Esophagus (tissue), 2 donors: Measurements from ENCODE around the gene TK1. TPM values are rescaled to one million over a fixed set of nuclear protein-coding genes. Genes with fewer than 3 reads are reported as not detected.

Experiments used
- H3K27ac ChIP-seq, 2 donors: one replicate each; pipeline ENCODE4 v1.5.1; 2013; ENCODE audit warnings: low read depth in 2 of 2, mild to moderate bottlenecking in 2 of 2, inconsistent platforms in 1 of 2, low read length in 1 of 2, moderate library complexity in 1 of 2
- H3K27me3 ChIP-seq, 2 donors: one replicate each; pipeline ENCODE4 v1.6.1; 2013; ENCODE audit warnings: low read length in 2 of 2, control low read depth in 1 of 2, mild to moderate bottlenecking in 1 of 2; ENCODE audit not compliant: insufficient read depth in 2 of 2, control insufficient read depth in 1 of 2
- H3K36me3 ChIP-seq, 2 donors: one replicate each; pipeline ENCODE4 v1.6.1; 2013; ENCODE audit warnings: low read length in 1 of 2; ENCODE audit not compliant: control insufficient read depth in 2 of 2, insufficient read depth in 2 of 2
- H3K4me1 ChIP-seq, 2 donors: one replicate each; pipeline ENCODE4 v1.6.1; 2013; ENCODE audit warnings: low read length in 1 of 2; ENCODE audit not compliant: control insufficient read depth in 2 of 2, insufficient read depth in 2 of 2
- H3K4me3 ChIP-seq, 2 donors: one replicate each; pipeline ENCODE4 v1.5.1; 2013; ENCODE audit warnings: low read length in 2 of 2, mild to moderate bottlenecking in 2 of 2, low read depth in 1 of 2, moderate library complexity in 1 of 2
- H3K9me3 ChIP-seq, 2 donors: one replicate each; pipeline ENCODE4 v1.6.1; 2013; ENCODE audit warnings: mild to moderate bottlenecking in 2 of 2, low read depth in 1 of 2, low read length in 1 of 2, moderate library complexity in 1 of 2; ENCODE audit not compliant: control insufficient read depth in 2 of 2, insufficient read depth in 1 of 2
- WGBS, 2 donors: extraction: QIAGEN DNeasy Blood & Tissue Kit; methylation state at CpG; one replicate each; pipeline ENCODE4 v1.1.7; 2013; 5-methylcytosine and 5-hydroxymethylcytosine counted together
- polyA plus RNA-seq, 2 donors: library from polyadenylated mRNA; stranded (reverse); fragments of 200-250 nt; gene quantifications; one replicate each; pipeline ENCODE4 v1.2.3, GENCODE V29; 2013
- donor health status: healthy with polysubstance abuse.
- donor health status: Bipolar disorder and iron deficiency.

The TK1 gene
- polyA plus RNA-seq, 2 donors: 16.9 to 37.4 TPM

GRCh38 chr17:78230252-78230962, 43.6 kb upstream of the TK1 start:
- no peak overlapping the region for H3K27ac ChIP-seq
- H3K4me1 ChIP-seq: peaks cover 0 to 6% of the 10 kb centered on the region in 2 donors
- 57 to 68% methylated on average over 13 of the region's 13 CpGs for WGBS, 2 donors
- no peak overlapping the region for H3K4me3 ChIP-seq
- H3K9me3 ChIP-seq: no peaks in the 10 kb centered on the region
- peaks cover 0 to 14% of the 10 kb centered on the region in 2 donors for H3K27me3 ChIP-seq
- H3K36me3 ChIP-seq: no peaks in the 10 kb centered on the region

GRCh38 chr17:78228176-78228575, 41.3 kb upstream of the TK1 start:
- H3K9me3 ChIP-seq: no peaks in the 10 kb centered on the region
- H3K36me3 ChIP-seq: no peaks in the 10 kb centered on the region
- no peak overlapping the region for H3K4me3 ChIP-seq
- peaks cover 0 to 14% of the 10 kb centered on the region in 2 donors for H3K27me3 ChIP-seq
- no peak overlapping the region for H3K27ac ChIP-seq
- peaks cover 0 to 6% of the 10 kb centered on the region in 2 donors for H3K4me1 ChIP-seq
- WGBS, 2 donors: 85 to 92% methylated on average over 4 of the region's 4 CpGs

- H3K27ac ChIP-seq: no peak overlapping the region
- no peaks in the 10 kb centered on the region for H3K36me3 ChIP-seq
- peaks cover 0 to 6% of the 10 kb centered on the region in 2 donors for H3K4me1 ChIP-seq
- H3K4me3 ChIP-seq: no peak overlapping the region
- H3K27me3 ChIP-seq: peaks cover 0 to 13% of the 10 kb centered on the region in 2 donors
- no peaks in the 10 kb centered on the region for H3K9me3 ChIP-seq
- WGBS, 2 donors: 75 to 80% methylated on average over 10 of the region's 10 CpGs
These were observed 40.6 kb upstream of the TK1 start for GRCh38 chr17:78227455-78227916.

GRCh38 chr17:78226759-78227454, 40.1 kb upstream of the TK1 start:
- WGBS, 2 donors: 46 to 55% methylated on average over 20 of the region's 20 CpGs
- peaks cover 0 to 3% of the 10 kb centered on the region in 2 donors for H3K4me1 ChIP-seq
- H3K27me3 ChIP-seq: peaks cover 0 to 7% of the 10 kb centered on the region in 2 donors
- no peak overlapping the region for H3K4me3 ChIP-seq
- no peaks in the 10 kb centered on the region for H3K9me3 ChIP-seq
- H3K27ac ChIP-seq: no peak overlapping the region
- no peaks in the 10 kb centered on the region for H3K36me3 ChIP-seq

GRCh38 chr17:78226055-78226758, 39.4 kb upstream of the TK1 start:
- Histone ChIP-seq H3K27ac (no peak overlapping the region), H3K9me3 (no peaks in the 10 kb centered on the region), H3K4me3 (no peak overlapping the region), H3K36me3 (no peaks in the 10 kb centered on the region), H3K4me1 (peaks cover 0 to under 1% of the 10 kb centered on the region in 2 donors), H3K27me3 (peaks cover 0 to under 1% of the 10 kb centered on the region in 2 donors)
- WGBS, 2 donors: 70 to 75% methylated on average over 12 of the region's 12 CpGs

- H3K9me3 ChIP-seq: no peaks in the 10 kb centered on the region
- H3K27me3 ChIP-seq: no peaks in the 10 kb centered on the region
- 92 to 95% methylated on average over 16 of the region's 16 CpGs for WGBS, 2 donors
- no peak overlapping the region for H3K27ac ChIP-seq
- H3K4me1 ChIP-seq: no peaks in the 10 kb centered on the region
- H3K36me3 ChIP-seq: no peaks in the 10 kb centered on the region
- no peak overlapping the region for H3K4me3 ChIP-seq
These were observed 38.4 kb upstream of the TK1 start for GRCh38 chr17:78225088-78225865.

- no peaks in the 10 kb centered on the region for H3K36me3 ChIP-seq
- H3K27me3 ChIP-seq: no peaks in the 10 kb centered on the region
- 71 to 79% methylated on average over 27 of the region's 27 CpGs for WGBS, 2 donors
- H3K27ac ChIP-seq: no peak overlapping the region
- H3K9me3 ChIP-seq: no peaks in the 10 kb centered on the region
- H3K4me3 ChIP-seq: no peak overlapping the region
- no peaks in the 10 kb centered on the region for H3K4me1 ChIP-seq
These were observed 37.6 kb upstream of the TK1 start for GRCh38 chr17:78224231-78225087.

- H3K27me3 ChIP-seq: no peaks in the 10 kb centered on the region
- WGBS, 2 donors: 88 to 91% methylated on average over 3 of the region's 3 CpGs
- no peak overlapping the region for H3K27ac ChIP-seq
- H3K36me3 ChIP-seq: no peaks in the 10 kb centered on the region
- H3K9me3 ChIP-seq: no peaks in the 10 kb centered on the region
- H3K4me1 ChIP-seq: no peaks in the 10 kb centered on the region
- H3K4me3 ChIP-seq: no peak overlapping the region
These were observed 36.9 kb upstream of the TK1 start for GRCh38 chr17:78223765-78224164.
